COLO668 (cell line): ENCODE measurements around the gene ZNF2.

ENCODE experiments used
- DNase-seq: peaks from one replicate; lab custom pipeline; 2025; ENCODE audit not compliant: unreplicated experiment; lab: John Stamatoyannopoulos, UW

ZNF2 gene

DNA sequence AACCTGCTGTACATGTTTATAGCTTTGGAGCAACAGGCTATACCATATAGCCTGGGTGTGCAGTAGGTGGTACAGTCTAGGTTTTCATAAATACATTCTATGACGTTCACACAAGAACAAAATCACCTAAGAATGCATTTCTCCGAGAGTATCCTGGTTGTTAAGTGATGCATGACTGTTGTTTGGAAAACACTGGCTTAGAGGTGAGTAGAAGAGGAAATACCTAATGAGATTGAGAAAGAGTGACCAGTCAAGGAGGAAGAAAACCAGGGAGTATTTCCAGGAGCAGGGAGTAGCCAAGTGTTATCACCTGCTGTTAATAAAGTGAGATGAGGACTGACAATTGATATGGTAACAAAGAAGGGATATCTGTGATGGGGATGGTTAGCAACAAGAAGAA lies 38.8 kb downstream of the ZNF2 start:
- DNase-seq: no peak

DNA sequence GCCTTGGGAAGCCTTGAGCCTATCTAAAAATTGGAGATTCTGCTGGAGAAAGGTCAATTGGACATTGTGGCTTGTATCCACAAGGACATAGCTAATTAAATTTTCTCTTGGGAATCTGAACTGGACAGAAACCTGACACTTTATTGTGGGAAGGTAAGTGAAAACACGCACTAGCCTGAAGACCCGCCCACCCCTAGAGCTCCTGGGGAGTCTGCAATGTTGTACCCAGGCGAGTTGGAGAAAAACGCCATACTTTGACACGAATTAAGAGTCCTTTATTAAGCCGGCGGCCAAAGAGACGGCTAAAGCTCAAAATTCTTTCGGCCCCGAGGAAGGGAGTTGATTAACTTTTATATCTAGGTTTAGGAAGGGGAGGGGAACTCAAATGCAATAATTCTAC lies 40.5 kb downstream of the ZNF2 start:
- DNase-seq: no peak

DNA sequence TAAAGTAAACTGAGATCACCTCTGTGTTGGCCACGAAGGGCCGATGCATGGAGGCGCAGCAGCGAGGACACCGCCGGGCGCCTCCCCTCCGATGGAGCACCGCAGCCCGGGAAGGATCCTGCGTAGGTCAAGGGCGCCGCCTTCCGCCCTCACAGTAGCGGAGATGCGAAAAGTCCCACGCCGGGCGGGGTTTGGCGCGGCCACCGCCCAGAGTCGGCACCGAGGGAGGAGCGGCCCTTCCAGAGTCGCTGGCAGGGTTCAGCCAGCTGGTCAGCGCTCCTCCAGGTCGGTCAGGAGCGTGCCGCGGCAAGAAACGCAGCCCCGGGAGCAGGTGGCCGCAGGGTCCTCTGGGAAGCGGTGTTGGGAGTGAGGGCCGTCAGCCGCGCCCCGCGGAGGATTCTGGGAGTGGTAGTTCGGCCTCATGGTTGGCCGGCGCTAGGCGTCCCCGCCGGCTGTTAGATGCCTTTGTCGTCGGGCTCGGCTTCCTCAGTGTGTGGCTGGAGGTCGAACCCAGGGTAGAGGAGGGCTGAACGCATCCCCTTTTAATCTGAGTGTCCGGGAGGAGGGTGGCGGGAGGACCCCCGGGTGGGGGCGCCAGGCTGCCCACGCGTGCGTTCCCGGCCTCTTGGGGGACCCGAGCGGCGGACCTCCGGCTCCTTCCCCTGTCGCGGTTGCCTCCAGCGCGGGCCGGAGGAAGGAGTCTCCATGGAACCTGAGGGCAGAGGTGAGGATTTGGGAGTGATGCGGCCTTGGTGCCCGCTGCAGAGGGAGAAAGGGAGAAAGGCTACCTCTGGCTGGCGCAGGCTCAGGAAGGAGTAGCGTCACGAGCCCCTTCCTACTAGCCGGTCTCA lies 41.7 kb downstream of the ZNF2 start, which contains the start of gene ZNF892:
ZNF892 (plus strand) TSS at position 411 of the 851 bp plus-strand sequence; CDS start at position 706, 295 bp downstream.
- DNase-seq: peak; percentile 95

DNA sequence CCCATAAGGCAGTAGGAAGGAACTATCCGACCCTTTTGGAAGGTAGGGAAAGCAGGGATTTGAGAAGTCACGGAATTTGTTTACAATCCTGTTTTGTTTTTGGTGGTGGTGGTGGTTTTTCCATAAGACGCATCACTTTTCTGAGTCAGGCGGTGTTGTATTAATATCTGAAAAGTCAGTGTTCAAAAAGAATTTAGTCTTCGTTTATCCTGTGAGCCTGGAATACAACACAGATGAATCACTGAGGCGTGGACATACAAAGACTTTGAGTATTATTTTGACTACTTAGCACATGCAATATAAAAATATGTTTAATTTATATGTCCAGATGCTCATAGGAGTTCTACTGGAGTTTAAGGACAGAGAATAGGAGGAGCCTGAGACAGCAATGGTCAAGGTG lies 42.5 kb downstream of the ZNF2 start:
- no peak for DNase-seq

DNA sequence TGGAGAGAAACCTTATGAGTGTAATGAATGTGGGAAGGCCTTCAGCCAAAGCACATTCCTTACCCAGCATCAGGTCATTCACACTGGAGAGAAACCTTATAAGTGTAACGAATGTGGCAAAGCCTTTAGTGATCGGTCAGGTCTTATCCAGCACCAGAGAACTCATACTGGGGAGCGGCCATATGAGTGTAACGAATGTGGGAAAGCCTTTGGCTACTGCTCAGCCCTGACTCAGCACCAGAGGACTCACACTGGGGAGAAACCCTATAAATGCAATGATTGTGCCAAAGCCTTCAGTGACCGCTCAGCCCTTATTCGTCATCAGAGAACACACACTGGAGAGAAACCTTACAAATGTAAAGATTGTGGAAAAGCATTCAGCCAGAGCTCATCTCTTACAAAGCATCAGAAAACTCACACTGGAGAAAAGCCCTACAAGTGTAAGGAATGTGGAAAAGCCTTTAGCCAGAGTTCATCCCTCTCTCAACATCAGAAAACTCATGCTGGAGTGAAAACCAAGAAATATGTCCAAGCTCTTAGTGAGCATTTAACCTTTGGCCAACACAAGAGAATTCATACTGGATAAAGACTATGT lies 49.5 kb downstream of the ZNF2 start:
- DNase-seq: no peak

DNA sequence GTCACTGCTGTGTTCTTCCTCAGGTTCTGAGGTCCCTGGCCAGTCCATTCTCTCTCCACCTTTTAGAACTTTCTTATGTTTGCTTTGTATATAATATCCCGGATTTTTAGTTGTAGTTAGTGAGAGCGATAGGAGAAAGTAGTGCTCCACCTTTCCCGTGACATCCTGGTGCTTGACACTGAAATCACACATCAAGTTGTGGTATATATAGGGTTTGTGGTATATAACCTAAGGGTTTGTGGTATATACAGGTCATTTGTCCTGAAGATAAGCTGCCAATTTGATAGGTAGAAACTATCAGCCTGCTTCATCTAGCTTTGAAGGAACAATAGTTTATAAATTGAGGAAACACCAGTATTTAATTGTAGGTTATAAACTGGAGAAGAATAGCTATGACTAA lies 54.8 kb downstream of the ZNF2 start:
- DNase-seq: no peak

DNA sequence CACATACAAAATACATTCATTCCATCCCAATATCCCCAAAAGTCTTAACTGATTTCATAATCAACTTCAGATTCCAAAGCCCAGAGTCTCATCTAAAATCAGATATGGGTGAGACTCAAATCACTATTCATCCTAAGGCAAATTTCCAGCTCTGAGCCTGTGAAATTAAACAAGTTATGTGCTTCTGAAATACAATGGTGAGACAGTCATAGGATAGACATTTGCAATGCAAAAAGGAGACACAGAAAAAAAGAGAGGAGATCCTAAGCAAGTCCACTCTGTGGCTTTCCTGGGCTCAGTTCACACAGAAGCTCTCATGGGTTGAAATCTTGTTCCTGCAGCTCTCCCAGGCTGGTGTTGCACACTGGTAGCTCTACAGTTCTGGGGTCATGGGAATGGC lies 60.0 kb downstream of the ZNF2 start:
- DNase-seq: no peak

DNA sequence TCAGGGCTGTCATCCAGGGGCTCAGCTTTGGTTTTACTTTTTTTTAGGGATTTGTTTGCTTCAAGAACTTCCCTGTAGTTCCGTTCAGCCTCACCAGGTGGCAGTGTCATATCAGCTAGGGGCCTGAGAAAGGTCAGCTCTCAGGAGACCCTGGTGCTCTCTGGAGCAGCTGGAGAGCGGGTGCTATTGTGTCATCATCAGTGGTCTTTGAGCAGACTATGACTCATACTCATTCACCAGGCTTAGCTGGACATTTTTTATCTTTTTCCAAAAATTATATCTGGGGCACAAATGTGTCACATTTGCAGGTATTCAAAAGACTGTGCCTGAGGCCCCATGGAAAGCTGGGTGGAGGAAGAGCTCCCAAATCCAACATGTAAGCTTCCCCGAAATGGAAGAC lies 66.1 kb downstream of the ZNF2 start:
- DNase-seq: peak; percentile 68

DNA sequence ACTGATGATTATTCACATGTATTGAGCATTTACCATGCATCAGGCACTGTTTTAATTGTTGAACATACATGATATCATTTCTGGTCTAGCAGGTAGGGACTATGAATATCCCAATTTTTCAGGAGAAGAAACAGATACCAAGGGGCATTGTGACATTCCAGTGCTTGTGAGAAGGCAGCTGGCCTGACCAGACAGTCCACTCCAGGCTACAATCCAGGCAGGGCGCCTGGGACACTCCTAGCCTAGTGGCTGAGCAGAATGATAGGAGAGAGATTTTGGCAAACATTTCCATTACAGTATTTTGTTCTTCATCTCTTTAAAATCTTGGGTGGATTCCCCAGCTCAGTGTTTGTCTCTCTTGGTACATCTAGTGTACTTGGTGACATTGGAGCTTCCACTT lies 66.6 kb downstream of the ZNF2 start:
- no peak for DNase-seq
